Muscle of arm (tissue), 14 donors: Measurements from ENCODE around the gene GSTCD. TPM values are rescaled to one million over a fixed set of nuclear protein-coding genes. Genes with fewer than 3 reads are reported as not detected.
A peak's percentile ranks its signal among the peaks of the same experiment; 100 is the strongest.
"Not testable (repeated sequence)": the region's sequence is repeated elsewhere in the genome, so short reads cannot be mapped to it uniquely, and the experiment has no call there.

ENCODE experiments used
- DNase-seq: peaks from one replicate; pipeline ENCODE4 v3.0.0-alpha.2; 2013
- long read RNA-seq, 11 donors: transcript quantifications; one replicate each; lab custom pipeline, GENCODE V29; 2026
- polyA plus RNA-seq, 12 donors: library from polyadenylated mRNA; unstranded; fragments of 120-200 nt; gene quantifications; one replicate each; pipeline ENCODE4 v1.2.1, GENCODE V29; 2013; ENCODE audit not compliant: insufficient read length in 12 of 12

GSTCD gene, protein sequence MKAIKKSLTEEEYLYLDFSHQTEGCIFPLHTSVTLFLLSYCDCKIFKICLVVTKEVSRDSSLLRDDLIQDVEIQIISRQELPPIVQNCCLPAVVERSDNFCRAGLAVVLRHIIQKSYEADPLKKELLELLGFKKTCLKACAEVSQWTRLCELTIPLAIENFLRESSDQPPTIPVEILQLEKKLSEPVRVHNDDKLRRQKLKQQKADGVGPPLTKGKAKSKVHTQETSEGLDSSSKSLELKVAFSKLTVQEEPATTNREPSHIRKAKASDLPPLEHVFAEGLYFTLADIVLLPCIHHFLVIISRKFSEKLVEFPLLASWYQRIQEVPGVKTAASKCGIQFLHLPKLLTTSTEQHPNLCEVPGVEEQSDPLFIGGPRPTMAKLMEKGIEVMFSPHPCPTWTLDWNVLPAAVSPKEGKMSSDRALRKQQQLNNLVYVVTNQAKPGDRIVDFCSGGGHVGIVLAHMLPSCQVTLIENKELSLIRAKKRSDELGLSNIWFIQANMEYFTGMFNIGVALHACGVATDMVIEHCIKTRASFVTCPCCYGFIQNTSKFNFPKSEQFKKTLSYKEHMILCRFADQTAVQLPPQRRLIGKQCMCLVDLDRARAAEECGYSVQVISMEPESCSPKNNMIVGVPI
- 10 to 100 TPM in 8 of 12 donors, 1 to 10 TPM in 3, not detected in 1; 8.9 to 26.5 (median 11.5) TPM for polyA plus RNA-seq
- long read RNA-seq, donor 1, full-length matches to known transcripts = 1 of 1 reads
- long read RNA-seq, donor 1, partial matches to known transcripts = 0 of 1 reads
- long read RNA-seq, donor 1, other reads (novel, unspliced or antisense) = 0 of 1 reads
- long read RNA-seq, donor 2, full-length matches to known transcripts = 2 of 13 reads
- long read RNA-seq, donor 2, partial matches to known transcripts = 11 of 13 reads
- long read RNA-seq, donor 2, other reads (novel, unspliced or antisense) = 0 of 13 reads
- long read RNA-seq, donor 3, full-length matches to known transcripts = 1 of 1 reads
- long read RNA-seq, donor 3, partial matches to known transcripts = 0 of 1 reads
- long read RNA-seq, donor 3, other reads (novel, unspliced or antisense) = 0 of 1 reads
- long read RNA-seq, donor 4, partial matches to known transcripts = 0 of 1 reads
- long read RNA-seq, donor 4, other reads (novel, unspliced or antisense) = 0 of 1 reads
- long read RNA-seq, donor 5 = 0 reads
- long read RNA-seq, donor 6 = 0 reads
- long read RNA-seq, donor 7 = 0 reads
- long read RNA-seq, donor 8, full-length matches to known transcripts = 1 of 1 reads
- long read RNA-seq, donor 8, partial matches to known transcripts = 0 of 1 reads
- long read RNA-seq, donor 8, other reads (novel, unspliced or antisense) = 0 of 1 reads
- long read RNA-seq, donor 9, full-length matches to known transcripts = 1 of 1 reads
- long read RNA-seq, donor 9, partial matches to known transcripts = 0 of 1 reads
- long read RNA-seq, donor 9, other reads (novel, unspliced or antisense) = 0 of 1 reads
- long read RNA-seq, donor 10 = 0 reads
- long read RNA-seq, donor 11 = 0 reads

DNA sequence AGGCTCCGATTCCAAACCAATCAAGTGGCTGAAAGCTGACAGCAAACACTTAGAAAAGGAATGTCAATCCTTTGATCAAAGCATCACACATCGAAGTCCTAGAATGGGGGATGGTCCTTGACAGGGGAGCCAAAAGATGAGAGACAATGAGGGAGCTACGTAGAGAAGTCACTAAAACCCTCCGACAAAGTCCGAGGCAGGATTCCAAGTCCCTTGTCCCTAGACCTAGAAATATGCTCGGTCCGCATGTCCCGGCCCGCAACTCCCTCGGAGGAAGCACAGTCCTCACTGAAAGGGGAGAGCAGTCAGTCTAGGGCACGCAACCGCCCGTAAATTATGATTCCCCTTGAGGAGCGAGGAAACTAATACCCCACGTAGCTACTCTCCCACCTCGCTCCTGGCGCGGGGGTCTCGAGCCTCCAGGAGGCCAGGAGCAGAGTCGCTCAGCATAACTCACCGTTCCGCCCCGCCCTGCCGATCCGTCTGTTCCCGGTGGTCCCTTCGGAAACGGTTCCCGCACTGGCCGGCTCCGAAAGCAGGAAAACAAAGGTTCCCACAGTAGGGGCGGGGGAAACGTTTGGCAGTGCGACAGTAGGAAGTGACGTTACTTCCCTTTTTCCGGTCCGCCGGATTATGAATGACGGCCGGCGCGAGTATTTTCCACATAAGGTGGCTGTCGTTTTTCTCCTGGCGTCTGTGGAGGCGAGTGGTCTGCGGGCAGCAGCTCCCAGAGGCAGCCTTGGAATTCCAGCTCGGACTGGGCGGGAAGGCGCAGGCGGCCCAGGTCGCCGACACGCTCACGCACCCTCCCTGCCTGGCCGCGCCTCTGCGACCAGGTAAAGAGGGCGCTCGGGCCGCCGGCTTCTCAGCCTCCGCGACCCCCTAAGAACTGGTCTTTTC, at the start of gene GSTCD, which contains the start of gene INTS12:
GSTCD (plus strand) TSS at position 604 of the 900 bp plus-strand sequence. CDS start 8,830 bp downstream, outside the sequence.
INTS12 (minus strand) TSS at position 509 of the 900 bp plus-strand sequence. CDS start 8,684 bp downstream, outside the sequence.
- DNase-seq = peak; percentile 96

DNA sequence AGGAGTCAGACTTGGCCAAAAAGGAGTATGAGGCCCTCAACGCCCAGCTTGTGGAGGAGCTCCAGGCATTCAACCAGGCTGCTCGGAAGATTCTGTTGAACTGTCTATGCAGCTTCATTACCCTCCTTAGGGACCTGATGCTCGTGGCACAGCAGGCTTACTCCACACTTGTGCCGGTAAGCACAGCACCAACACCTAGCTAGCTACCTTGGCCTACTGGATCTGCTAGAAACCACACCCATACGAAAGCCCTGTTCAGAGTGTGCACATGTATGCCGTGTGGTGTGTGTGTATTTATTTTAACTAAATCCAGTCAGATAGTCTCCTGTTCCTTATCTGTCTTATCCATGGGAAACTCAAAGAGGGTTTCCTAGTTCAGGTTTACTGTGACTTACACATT, 49.4 kb upstream of the GSTCD start:
- DNase-seq = no peak

DNA sequence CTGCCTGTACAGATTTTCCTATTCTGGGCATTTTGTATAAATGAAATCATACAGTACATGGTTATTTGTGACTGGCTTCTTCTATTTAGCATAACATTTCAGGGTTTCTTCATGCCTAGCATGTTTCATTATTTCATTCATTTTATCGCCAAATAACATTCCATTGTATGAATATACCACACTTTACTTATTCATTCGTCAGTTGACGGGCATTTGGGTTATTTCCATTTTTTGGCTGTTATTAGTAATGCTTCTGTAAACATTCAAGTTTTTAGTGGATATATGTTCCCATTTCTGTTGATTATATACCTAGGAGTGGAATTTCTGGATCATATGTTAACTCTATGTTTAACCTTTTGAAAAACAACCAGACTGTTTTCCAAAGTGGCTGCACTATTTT, 47.6 kb upstream of the GSTCD start:
- DNase-seq = no peak

DNA sequence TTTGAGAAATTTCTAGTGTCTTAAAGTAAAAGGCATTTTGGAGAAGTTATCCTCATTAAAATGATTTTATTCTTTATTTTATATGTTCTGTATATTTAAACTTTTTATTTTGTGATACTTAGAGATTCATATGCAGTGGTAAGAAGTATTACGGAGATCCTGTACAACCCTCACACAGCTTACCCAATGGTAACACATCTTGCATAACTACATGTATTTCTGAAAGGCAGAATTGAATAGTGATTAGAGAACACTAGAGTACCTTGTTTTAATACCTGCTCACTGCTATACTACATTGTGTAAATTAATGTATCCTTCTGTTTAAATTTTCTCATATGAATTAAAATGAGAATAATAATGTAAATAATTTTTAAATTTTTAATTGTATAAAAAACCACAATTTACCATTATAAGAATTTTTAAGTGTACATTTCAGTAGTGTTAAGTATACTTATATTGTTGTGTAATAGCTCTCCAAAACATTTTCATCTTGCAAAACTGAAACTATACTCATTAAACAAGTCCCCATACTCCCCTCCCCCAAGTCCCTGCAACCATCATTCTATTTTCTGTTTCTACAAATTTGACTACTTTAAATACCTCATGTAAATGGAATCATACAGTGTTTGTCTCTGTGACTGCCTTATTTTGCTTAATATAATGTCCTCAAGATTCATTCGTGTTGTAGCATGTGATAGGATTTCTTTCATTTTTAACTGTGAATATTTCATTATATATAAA, 45.5 kb upstream of the GSTCD start:
- no peak for DNase-seq

DNA sequence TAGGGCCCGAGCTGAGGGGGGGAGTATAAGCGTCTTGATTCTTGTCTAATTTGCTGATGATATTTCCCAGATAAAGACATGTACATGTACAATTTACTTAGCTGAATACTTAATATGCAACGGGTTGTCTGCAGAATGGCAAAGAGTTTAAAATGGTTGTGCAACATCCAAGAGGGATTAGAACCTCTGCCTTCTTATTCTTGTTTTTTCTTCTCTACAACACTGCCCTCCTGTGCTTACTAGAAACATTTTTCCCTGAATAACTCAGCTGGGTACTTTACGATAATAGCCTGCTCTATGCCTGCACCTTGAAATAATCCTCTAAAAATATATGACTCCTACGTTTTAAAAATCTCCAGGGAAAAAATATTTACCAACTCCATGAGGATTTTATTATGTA, 41.9 kb upstream of the GSTCD start:
- no peak for DNase-seq

DNA sequence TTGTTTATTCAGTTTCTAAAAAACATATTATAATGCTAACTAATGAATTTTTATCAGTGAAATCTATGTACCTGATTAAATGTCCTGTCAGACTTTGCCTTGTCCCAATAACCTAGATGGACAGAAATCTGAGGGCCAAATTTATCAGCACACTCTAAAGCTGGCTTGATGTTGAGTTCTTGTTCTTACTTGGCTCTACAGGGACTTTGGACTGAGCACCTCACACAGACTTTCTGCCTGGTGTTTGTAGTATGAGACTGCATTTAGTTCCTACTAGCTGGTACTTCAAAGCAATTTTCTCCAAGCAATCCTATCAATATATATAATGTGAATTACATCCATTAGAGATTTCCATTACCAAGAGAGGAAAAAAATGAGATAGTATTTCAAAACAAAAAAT, 37.9 kb upstream of the GSTCD start:
- no peak for DNase-seq

DNA sequence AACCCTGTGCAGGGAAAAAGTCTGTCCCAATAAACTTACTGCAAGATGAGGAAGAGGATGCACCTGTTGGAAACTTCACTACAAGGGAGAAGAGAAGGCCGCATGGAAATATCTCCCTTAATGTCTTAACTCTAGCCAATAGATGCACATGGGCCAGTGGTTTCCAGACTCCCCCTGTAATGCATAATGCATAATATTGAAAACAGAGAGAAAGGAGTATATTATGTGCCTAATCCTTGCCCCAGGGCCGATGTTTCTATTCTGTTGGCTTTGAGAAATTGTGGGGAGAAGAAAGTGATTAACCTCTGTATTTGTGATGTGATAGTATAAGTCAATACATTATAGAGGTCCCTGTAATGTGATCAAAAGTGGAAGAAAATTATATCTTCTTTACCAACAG, 37.3 kb upstream of the GSTCD start:
- DNase-seq = no peak

DNA sequence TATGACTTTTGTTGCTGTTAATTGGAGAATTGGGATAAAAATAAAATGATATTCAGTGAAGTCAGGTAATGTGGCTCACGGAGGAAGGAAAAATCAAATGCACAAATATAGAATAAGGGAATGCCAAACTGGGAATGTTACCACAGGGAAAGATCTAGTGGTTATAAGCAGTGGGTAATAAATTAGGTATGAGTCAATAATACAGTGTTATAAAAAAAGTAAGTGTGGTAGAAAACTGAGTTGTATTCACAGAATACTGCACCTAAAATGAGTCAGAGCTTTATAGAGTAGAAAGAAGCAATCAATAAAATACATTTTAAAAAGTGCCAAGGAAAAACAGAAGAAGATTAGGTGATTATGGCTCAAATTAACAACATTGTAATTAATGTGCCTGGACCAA, 34.6 kb upstream of the GSTCD start:
- DNase-seq = no peak

DNA sequence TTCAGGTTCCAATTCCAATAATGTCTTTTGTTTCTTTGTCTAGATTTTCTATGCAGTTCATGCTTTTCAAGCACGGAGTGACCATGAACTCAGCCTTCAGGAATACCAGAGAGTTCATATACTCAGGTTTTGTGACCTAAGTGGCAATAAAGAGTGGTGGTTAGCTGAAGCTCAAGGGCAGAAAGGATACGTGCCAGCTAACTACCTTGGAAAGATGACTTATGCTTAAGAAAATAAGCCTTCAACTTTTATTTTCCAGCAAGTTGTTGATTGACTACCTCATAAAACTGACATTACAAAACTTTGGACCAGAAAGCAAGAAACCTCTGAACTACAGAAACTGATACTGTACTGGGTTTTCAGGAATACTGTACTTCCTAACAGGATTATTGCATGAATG, 30.9 kb upstream of the GSTCD start:
- DNase-seq = no peak

DNA sequence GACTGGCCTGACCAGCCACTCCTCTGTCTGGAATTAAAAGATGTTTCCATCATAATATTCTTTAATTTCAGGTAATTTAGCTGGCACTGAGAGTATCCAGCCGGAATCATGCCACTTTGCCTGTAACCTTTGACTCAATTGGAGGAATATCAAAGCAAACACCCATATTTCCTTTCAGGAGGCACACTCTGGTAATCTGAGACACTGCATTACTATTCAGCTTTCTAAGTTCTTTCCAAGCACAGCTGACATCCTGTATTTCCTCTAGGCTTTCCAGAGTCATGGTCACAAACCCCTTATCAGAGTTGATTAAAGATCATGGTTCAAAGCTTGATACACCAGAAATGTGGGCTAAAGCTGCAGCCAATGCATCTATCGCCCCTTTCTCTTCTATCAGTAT, 29.4 kb upstream of the GSTCD start:
- no peak for DNase-seq

DNA sequence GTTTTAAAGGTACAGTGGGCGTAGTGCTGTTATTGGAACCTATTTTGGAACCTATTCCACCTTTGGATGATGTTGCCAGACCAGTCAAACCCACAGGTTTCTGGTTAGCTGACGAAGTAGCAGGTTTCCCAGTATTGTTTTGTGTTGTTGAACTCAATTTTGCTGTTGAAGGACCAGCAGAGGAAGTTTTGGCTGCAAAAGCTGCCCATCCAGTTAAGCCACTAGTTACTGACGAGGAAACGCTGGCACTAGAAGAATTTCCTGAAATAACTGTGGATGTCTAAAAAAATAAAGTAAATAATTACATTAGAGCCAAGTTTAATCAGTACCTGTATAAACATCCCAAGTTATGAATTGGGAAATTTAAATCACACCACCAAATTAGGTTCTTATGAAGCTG, 25.5 kb upstream of the GSTCD start:
- no peak for DNase-seq

DNA sequence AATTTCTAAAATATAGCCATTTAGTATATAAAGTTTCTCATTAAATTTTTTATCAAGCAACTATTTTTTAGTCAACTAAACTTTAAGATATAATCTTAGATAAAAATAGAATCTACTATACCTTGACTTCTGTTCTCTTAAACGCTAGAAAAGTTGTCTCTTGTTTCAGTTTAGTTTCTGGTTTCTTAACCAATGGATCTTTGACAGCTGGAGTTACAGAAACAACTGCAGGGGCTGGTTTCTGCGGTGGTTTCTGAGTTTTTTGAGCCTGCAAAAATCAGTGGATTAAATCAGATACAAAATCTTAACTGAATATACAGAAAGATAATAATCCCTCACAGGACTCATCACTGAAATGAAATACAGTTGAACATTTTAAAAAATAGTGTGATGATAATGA, 22.0 kb upstream of the GSTCD start:
- DNase-seq = no peak

DNA sequence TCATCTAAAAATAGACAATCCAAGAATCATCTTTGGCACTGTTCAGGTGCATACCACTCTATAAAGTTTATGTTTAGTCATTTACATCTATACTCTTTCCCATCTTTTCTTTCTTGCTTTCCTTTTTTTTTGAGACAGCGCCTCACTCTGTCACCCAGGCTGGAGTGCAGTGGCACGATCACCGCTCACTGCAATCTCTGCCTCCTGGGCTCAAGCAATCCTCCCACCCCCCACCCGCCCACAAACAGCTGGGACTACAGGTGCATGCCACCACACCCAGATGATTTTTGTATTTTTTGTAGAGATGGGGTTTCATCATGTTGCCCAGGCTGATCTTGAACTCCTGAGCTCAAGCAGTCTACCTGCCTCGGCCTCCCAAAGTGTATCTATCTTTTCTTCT, 13.8 kb upstream of the GSTCD start:
- not testable (repeated sequence) for DNase-seq

DNA sequence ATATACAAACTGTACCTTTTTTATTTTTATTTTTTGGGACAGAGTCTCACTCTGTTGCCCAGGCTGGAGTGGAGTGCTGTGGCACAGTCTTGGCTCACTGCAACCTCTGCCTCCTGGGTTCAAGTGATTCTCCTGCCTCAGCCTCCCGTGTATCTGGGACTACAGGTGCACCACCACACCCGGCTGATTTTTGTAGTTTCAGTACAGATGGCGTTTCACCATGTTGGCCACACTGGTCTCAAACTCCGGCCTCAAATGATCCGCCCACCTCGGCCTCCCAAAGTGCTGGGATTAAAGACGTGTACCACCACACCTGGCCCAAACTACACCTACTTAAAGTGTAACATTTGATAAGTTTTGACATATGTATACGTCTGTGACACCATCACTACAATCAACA, 12.8 kb upstream of the GSTCD start:
- not testable (repeated sequence) for DNase-seq

DNA sequence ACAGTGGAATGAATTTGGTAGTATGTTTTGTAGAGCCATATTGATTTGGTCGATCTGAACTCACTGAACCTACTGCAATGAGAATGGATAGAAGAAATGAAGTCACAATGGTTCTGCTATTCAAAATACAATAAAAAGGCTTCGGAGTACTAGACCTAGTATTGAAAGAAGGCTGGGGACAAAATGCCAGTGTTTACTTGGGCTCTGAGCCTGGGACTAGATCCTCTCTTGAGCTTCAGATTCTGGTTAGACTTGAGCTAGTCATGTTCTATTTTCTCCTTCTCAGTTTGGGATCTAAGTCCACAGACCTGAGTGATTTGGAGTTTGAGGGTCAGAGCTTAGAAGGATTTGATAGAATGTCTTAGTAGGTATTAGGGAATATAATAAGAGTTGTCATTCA, 10.0 kb upstream of the GSTCD start:
- no peak for DNase-seq

DNA sequence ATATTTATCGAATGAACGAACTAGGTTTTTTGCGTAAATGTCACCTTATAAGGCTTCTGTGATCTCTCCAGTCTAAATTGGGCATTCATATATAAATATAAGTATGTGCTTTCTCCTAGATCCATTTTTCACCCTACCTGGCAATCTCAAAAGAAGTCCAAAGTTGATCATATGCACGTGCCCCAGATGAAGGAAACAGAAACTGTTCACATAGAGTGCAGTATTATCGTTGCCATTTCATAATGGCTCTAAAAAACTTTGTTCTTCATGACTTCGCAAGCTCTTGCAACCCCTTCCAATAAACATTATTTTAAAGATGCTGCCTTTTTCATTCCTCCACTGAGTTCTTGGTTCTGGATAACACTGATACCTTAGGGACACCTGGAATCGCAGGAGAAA, 803 bp upstream of the GSTCD start:
- no peak for DNase-seq

DNA sequence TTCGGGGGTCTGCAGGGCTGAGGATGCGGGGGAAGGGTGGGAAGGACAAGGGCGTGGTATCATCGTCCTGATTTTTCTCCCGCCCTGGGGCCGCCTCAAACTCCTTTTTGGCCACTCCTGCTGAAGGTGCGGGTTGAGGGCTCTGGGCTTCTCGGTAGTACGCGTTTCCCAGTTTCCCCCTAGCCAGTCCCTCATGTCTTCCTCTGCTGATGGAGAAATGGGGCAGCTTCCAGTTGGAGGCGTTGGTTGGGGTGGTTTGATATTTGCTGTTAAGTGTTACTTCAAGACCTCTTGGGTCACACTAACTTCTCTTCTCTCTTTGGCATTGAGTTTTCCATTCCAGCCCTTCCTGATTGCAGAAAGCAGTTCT, 482 bp downstream of the GSTCD start:
- DNase-seq = peak; percentile 39

DNA sequence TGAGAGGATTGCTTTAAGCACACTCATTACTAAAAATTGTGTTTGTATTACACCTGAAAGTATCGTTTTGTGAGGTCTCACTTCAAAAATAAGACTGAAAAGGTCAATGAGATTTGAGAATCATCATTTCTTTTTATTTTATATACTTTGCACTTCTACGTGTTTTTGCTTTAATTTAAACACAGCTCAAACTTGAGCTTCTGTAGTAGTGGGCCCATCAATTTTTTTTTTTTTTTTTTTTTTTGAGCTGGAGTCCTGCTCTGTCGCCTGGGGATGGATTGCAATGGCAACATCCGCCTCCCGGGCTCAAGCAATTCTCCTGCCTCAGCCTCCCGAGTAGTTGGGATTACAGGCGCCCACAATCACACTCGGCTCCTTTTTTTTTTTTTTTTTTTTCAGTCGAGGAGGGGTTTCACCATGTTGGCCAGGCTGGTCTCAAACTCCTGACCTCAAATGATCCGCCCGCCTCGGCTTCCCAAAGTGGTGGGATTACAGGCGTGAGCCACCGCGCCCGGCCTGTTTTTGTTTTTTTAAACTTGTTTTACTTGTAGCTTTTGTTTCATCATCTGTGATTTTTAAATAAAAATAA, 1.5 kb downstream of the GSTCD start:
- DNase-seq = no peak

DNA sequence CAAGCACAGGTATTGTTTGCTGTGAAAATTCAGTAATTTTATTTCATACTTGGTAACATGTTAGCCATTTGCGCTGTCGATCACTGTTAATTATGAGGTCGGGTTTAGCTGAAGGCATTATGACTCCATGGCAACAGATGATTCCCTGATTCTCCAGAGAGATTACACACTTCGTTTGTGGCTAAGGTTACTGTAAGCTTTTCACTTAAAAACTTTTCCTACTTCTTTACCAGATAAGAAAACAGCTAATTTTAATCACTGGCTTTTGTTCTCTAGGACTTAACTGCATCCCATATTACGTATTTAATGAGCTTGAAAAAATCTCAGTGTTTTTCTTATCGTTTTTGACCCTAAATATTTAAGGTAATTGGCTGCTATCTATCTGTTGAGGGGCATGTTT, 2.1 kb downstream of the GSTCD start:
- DNase-seq = no peak
